Ovary (tissue), 3 donors: Measurements from ENCODE around the gene GABRR3.

Source experiments
- POLR2A ChIP-seq: fragments of 450-650 bp; IDR thresholded peaks from one replicate; pipeline ENCODE4 v1.6.1; 2017; ENCODE audit warnings: antibody characterized with exemption, mild to moderate bottlenecking, moderate library complexity
- TF ChIP-seq, protein P1 (sequence below), 3 donors: fragments of 450-650 bp in 2 of 3; fragments of 200-600 bp in 1 of 3; IDR thresholded peaks; one replicate each; pipeline versions ENCODE4 v1.5.1 to v1.8.0; 2016 to 2022; ENCODE audit warnings: antibody characterized with exemption in 3 of 3, mild to moderate bottlenecking in 1 of 3
- donor health status: DM: no; HTN: no; CAD: no.

DNA sequence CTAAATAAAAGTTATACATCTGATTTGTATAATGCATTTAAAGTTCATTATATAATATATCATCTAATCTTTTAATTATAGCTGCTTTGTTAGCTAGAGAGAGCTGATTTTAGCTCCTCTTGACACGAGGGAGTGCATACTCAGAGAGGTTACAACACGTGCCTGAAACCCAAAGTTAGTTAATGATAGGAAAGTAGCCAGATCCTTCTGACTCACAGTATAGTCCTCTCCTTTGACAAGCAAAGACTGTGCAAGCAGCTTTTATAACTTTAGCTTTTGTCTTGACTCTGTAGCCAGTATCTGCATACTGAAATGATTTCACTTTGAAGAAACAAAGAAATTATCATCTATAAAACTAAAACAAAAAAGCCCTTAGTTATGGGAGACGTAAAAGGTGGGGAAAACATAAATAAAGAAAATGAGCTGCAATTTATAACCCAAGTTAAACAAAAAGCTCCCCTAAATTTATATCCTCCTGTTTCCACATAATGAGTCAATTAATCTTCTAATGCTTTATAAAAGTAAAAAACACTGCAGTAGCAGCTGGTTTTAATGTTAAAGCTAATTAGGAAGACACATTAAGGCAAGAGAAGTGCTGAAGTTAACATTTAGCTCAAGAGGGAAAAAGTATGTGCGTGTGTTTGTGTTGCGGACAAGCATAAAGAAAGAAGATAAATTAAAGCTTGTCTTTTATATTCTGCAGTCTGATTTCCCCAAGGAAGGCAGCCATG is 13.1 kb downstream of the GABRR3 start:
- no peak for TF ChIP-seq POLR2A
- TF ChIP-seq, protein P1, sequence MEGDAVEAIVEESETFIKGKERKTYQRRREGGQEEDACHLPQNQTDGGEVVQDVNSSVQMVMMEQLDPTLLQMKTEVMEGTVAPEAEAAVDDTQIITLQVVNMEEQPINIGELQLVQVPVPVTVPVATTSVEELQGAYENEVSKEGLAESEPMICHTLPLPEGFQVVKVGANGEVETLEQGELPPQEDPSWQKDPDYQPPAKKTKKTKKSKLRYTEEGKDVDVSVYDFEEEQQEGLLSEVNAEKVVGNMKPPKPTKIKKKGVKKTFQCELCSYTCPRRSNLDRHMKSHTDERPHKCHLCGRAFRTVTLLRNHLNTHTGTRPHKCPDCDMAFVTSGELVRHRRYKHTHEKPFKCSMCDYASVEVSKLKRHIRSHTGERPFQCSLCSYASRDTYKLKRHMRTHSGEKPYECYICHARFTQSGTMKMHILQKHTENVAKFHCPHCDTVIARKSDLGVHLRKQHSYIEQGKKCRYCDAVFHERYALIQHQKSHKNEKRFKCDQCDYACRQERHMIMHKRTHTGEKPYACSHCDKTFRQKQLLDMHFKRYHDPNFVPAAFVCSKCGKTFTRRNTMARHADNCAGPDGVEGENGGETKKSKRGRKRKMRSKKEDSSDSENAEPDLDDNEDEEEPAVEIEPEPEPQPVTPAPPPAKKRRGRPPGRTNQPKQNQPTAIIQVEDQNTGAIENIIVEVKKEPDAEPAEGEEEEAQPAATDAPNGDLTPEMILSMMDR (IDR thresholded peaks at IDR 0.05), result no peak
